ENCODE results near the gene ANHX. TPM values are rescaled to one million over a fixed set of nuclear protein-coding genes. Genes with fewer than 3 reads are reported as not detected.

ANHX gene
- total and polyA plus RNA-seq, 2 of the 13 experiments (the other 11 are each of a cell fraction or from before 2014, with no cell fraction given): not detected

DNA sequence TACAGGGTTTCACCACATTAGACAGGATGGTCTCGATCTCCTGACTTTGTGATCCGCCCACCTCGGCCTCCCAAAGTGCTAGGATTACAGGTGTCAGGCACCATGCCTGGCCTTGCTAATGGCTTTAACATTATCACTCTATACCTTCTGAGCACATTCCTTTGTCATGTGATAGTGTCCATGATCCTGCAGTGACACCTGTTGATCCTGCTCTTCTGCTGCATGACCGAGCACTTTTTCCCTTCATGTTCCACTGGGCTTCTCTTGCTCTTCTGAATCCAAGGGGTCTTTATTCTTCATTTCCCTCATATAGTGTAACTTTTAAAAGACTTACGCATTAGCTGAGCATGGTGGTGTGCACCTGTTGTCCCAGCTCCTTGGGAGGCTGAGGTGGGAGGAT, 42.8 kb downstream of the ANHX start:
- ChIA-PET POLR2A (no interaction called here), CTCF (ENCODE audit: low intra/inter-chr PET ratio, low total read pairs) (no interaction called here)
- Histone ChIP-seq H2AFZ (ENCODE audit: low read length) (no peak overlapping the region), H3K9me3 (ENCODE audit: low read length) (peaks cover 86% of the 10 kb centered on the region), H3K4me2 (ENCODE audit: low read depth, low read length) (no peak overlapping the region), H3K9ac (ENCODE audit: insufficient read depth, low read depth, low read length) (no peak overlapping the region), H3K4me1 (ENCODE audit: insufficient read depth, low read length) (no peaks in the 10 kb centered on the region), H3K4me3 (replicated peaks in 1 of 3; ENCODE audit: insufficient read depth in 1 of 3, low read depth in 2 of 3, low read length in 3 of 3) (no peak overlapping the region), H4K20me1 (ENCODE audit: insufficient read depth, low read length) (no peaks in the 10 kb centered on the region), H3K27me3 (ENCODE audit: control insufficient read depth in 1 of 2, insufficient read depth in 2 of 2, low read length in 2 of 2) (no peaks in the 10 kb centered on the region), H3K79me2 (ENCODE audit: insufficient read depth, low read length) (no peaks in the 10 kb centered on the region), H3K27ac (ENCODE audit: extremely low read length, insufficient read depth, low read length) (no peak overlapping the region), H3K36me3 (replicated peaks in 1 of 2; ENCODE audit: control insufficient read depth in 1 of 2, insufficient read depth in 2 of 2, low read length in 2 of 2) (peaks cover 43 to 84% of the 10 kb centered on the region in 2 experiments)
- in situ Hi-C loops (cut with HindIII; ENCODE audit: extremely low pct_ligation_motif_present, low pct_unique_long_range_greater_than_20kb): no loop called here
- ATAC-seq (no peak), DNase-seq (ENCODE audit: low spot score) (no peak), FAIRE-seq (no peak)
- intact Hi-C loops (cut with micrococcal nuclease; ENCODE audit: unreplicated experiment): no loop called here
- WGBS (ENCODE audit: low lambda C conversion rate): 98% methylated on average over 5 of the region's 5 CpGs
- BruUV-seq (replicated peaks): no TSS peak
- TF ChIP-seq ZNF567 (CRISPR knock-in tag; IDR thresholded peaks at IDR 0.05; ENCODE audit: borderline replicate concordance) (no peak), ZBTB7A (CRISPR knock-in tag; IDR thresholded peaks at IDR 0.05) (no peak), ONECUT2 (CRISPR knock-in tag; IDR thresholded peaks at IDR 0.05) (no peak), ARID5B (CRISPR knock-in tag; IDR thresholded peaks at IDR 0.05) (no peak), ISL2 (CRISPR knock-in tag; IDR thresholded peaks at IDR 0.05) (no peak), KMT2A (CRISPR knock-in tag; IDR thresholded peaks at IDR 0.05) (no peak), RFX3 (CRISPR knock-in tag; IDR thresholded peaks at IDR 0.05) (no peak), POLR2AphosphoS5 (IDR thresholded peaks at IDR 0.05; ENCODE audit: low read depth, low read length) (no peak), ZNF343 (CRISPR knock-in tag; IDR thresholded peaks at IDR 0.05) (no peak), HNRNPK (IDR thresholded peaks at IDR 0.05; ENCODE audit: low read depth, low read length, poor library complexity, severe bottlenecking) (no peak), ZNF839 (CRISPR knock-in tag; IDR thresholded peaks at IDR 0.05; ENCODE audit: borderline replicate concordance) (no peak), MED8 (CRISPR knock-in tag; IDR thresholded peaks at IDR 0.05; ENCODE audit: insufficient replicate concordance) (no peak), ZBTB20 (CRISPR knock-in tag; IDR thresholded peaks at IDR 0.05; ENCODE audit: borderline replicate concordance, low read depth) (no peak), SNAPC2 (CRISPR knock-in tag; IDR thresholded peaks at IDR 0.05) (no peak), FOXC1 (CRISPR knock-in tag; IDR thresholded peaks at IDR 0.05; ENCODE audit: borderline replicate concordance) (no peak), RELA (CRISPR knock-in tag; IDR thresholded peaks at IDR 0.05) (no peak), JUNB (CRISPR knock-in tag; IDR thresholded peaks at IDR 0.05; ENCODE audit: borderline replicate concordance) (no peak)
- TF ChIP-seq, protein P1, sequence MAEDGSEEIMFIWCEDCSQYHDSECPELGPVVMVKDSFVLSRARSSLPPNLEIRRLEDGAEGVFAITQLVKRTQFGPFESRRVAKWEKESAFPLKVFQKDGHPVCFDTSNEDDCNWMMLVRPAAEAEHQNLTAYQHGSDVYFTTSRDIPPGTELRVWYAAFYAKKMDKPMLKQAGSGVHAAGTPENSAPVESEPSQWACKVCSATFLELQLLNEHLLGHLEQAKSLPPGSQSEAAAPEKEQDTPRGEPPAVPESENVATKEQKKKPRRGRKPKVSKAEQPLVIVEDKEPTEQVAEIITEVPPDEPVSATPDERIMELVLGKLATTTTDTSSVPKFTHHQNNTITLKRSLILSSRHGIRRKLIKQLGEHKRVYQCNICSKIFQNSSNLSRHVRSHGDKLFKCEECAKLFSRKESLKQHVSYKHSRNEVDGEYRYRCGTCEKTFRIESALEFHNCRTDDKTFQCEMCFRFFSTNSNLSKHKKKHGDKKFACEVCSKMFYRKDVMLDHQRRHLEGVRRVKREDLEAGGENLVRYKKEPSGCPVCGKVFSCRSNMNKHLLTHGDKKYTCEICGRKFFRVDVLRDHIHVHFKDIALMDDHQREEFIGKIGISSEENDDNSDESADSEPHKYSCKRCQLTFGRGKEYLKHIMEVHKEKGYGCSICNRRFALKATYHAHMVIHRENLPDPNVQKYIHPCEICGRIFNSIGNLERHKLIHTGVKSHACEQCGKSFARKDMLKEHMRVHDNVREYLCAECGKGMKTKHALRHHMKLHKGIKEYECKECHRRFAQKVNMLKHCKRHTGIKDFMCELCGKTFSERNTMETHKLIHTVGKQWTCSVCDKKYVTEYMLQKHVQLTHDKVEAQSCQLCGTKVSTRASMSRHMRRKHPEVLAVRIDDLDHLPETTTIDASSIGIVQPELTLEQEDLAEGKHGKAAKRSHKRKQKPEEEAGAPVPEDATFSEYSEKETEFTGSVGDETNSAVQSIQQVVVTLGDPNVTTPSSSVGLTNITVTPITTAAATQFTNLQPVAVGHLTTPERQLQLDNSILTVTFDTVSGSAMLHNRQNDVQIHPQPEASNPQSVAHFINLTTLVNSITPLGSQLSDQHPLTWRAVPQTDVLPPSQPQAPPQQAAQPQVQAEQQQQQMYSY (CRISPR knock-in tag; IDR thresholded peaks at IDR 0.05): no peak
